H1 (cell line): ENCODE measurements around the gene FAM221B. TPM values are rescaled to one million over a fixed set of nuclear protein-coding genes. Genes with fewer than 3 reads are reported as not detected.

Source experiments
- ATF3 ChIP-seq: IDR thresholded peaks from 2 replicates; pipeline ENCODE4 v1.6.1; 2011; ENCODE audit warnings: low read depth, mild to moderate bottlenecking, low read length; ENCODE audit not compliant: insufficient read depth
- BRCA1 ChIP-seq: IDR thresholded peaks from 2 replicates; pipeline ENCODE4 v1.6.1; 2012; ENCODE audit warnings: low read depth, low read length, improper control_type of control experiment
- E2F6 ChIP-seq: IDR thresholded peaks from 2 replicates; pipeline ENCODE4 v1.6.1; 2012; ENCODE audit warnings: inconsistent platforms
- EZH2 ChIP-seq: fragments of 200-600 bp; sonication (generic); IDR thresholded peaks from 2 replicates; pipeline ENCODE4 v1.7.1; 2012; ENCODE audit warnings: low read depth, mild to moderate bottlenecking, moderate library complexity, low read length, inconsistent platforms; ENCODE audit not compliant: severe bottlenecking
- HDAC2 ChIP-seq, 2 experiments: fragments of 300-600 bp in 1 of 2; sonication (generic) in 1 of 2; IDR thresholded peaks; 2 replicates each; pipeline ENCODE4 v1.6.1; 2011 to 2012; ENCODE audit warnings: low read depth in 2 of 2, low read length in 2 of 2, mild to moderate bottlenecking in 2 of 2, moderate library complexity in 2 of 2, borderline replicate concordance in 1 of 2, inconsistent platforms in 1 of 2
- HDAC6 ChIP-seq: IDR thresholded peaks from one replicate; pipeline ENCODE4 v1.7.1; 2012; ENCODE audit warnings: low read depth, mild to moderate bottlenecking, inconsistent platforms, low read length, moderate library complexity
- KDM1A ChIP-seq: fragments of 200-600, 300-600 bp; sonication (generic); IDR thresholded peaks from 2 replicates; pipeline ENCODE4 v1.7.1; 2016; ENCODE audit warnings: mild to moderate bottlenecking, low read length, borderline replicate concordance
- KDM5A ChIP-seq: fragments of 200-600 bp; IDR thresholded peaks from 2 replicates; pipeline ENCODE4 v1.7.1; 2012; ENCODE audit warnings: mild to moderate bottlenecking, low read length, inconsistent platforms, mixed read lengths
- MAX ChIP-seq: IDR thresholded peaks from 2 replicates; pipeline ENCODE4 v1.6.1; 2012; ENCODE audit warnings: inconsistent platforms
- PHF8 ChIP-seq: fragments of 200-600 bp; sonication (generic); conservative IDR thresholded peaks from 2 replicates; pipeline ENCODE4 v1.7.1; 2012; ENCODE audit warnings: low read depth, mild to moderate bottlenecking, inconsistent platforms, low read length, moderate library complexity
- RBBP5 ChIP-seq: IDR thresholded peaks from 2 replicates; pipeline ENCODE4 v1.7.1; 2012; ENCODE audit warnings: low read depth, mild to moderate bottlenecking, inconsistent platforms, low read length, moderate library complexity, borderline replicate concordance
- RNF2 ChIP-seq: fragments of 200-900, 300-1000 bp; sonication (generic); IDR thresholded peaks from 2 replicates; pipeline ENCODE4 v1.7.1; 2016; ENCODE audit warnings: borderline replicate concordance, low read depth, mild to moderate bottlenecking, antibody characterized with exemption, low read length; ENCODE audit not compliant: poor library complexity, severe bottlenecking; ENCODE audit errors: missing control alignments
- SAP30 ChIP-seq: fragments of 300-600 bp; sonication (generic); IDR thresholded peaks from 2 replicates; pipeline ENCODE4 v1.7.1; 2012; ENCODE audit warnings: low read length, moderate library complexity, mild to moderate bottlenecking, inconsistent platforms; ENCODE audit not compliant: insufficient read depth, insufficient replicate concordance
- SP4 ChIP-seq: IDR thresholded peaks from 2 replicates; pipeline ENCODE4 v1.6.1; 2012; ENCODE audit warnings: low read length, inconsistent platforms
- TAF1 ChIP-seq: IDR thresholded peaks from 2 replicates; pipeline ENCODE4 v1.6.1; 2011; ENCODE audit warnings: mild to moderate bottlenecking, low read depth, low read length
- TAF7 ChIP-seq: optimal IDR thresholded peaks from 2 replicates; pipeline ENCODE3; 2011; ENCODE audit warnings: low read depth, mild to moderate bottlenecking, inconsistent platforms, low read length, moderate library complexity, borderline replicate concordance
- USF2 ChIP-seq: IDR thresholded peaks from 2 replicates; pipeline ENCODE4 v1.6.1; 2011; ENCODE audit warnings: low read length, improper control_type of control experiment
- YY1 ChIP-seq: IDR thresholded peaks from 2 replicates; pipeline ENCODE4 v1.6.1; 2011; ENCODE audit warnings: low read depth, mild to moderate bottlenecking, low read length
- polyA plus RNA-seq, 7 experiments: library from polyadenylated mRNA; depleted of rRNA in 3 of 7; stranded (reverse) in 5 of 7; unstranded in 2 of 7; fragments of >200 nt in 5 of 7; fragments of 200-250 nt in 2 of 7; gene quantifications; 1 replicate in 5 of 7; 2 replicates in 1 of 7; 4 replicates in 1 of 7; pipeline versions ENCODE4 v1.2.1 to v1.2.3, GENCODE V29; 2011 to 2013; ENCODE audit warnings: missing spikeins in 2 of 7, mixed read lengths in 2 of 7
- total RNA-seq: library from RNA; stranded (reverse); fragmentation: NEBNext Ultra II Directional; extraction: Animal tissue kit (Norgen Biotek cat#: 25700); gene quantifications from 2 replicates; pipeline ENCODE4 v1.2.1, GENCODE V29; 2021

Gene FAM221B
- total and polyA plus RNA-seq, 2 of the 8 experiments (the other 6 are each of a cell fraction or from before 2014, with no cell fraction given), result not detected

GRCh38 chr9:35790385-35791296, 37.9 kb downstream of the FAM221B start (continued):
- TF ChIP-seq RNF2, result no peak
- peak; percentile 27; the same call in 1 of the 2 replicates for TF ChIP-seq BRCA1
- 0 out of 2 replicates have a peak, but pooled peaks have one; percentile 34 for TF ChIP-seq PHF8
- no peak for TF ChIP-seq TAF7
- TF ChIP-seq YY1, result peak; percentile 33; the same call in 1 of the 2 replicates
- TF ChIP-seq EZH2, result peak; percentile 32
- peak; percentile 34; the same call in 1 of the 2 replicates for TF ChIP-seq E2F6
- peak; percentile 58 for TF ChIP-seq MAX
- TF ChIP-seq HDAC6, result no peak
- 0 out of 2 replicates have a peak, but pooled peaks have one; percentile 23 for TF ChIP-seq TAF1
- TF ChIP-seq KDM1A, result no peak
- no peak for TF ChIP-seq SAP30
- no peak for TF ChIP-seq SP4
- no peak for TF ChIP-seq USF2
- TF ChIP-seq KDM5A, result no peak
- TF ChIP-seq RBBP5, result no peak
- TF ChIP-seq ATF3, result no peak
- 0 out of 4 replicates have a peak, but pooled peaks of 1 of the 2 experiments have one; percentile 19 for TF ChIP-seq HDAC2 (IDR thresholded peaks at IDR 0.05; ENCODE audit: borderline replicate concordance in 1 of 2, low read depth in 2 of 2, low read length in 2 of 2)
